D721Med (cell line): Measurements from ENCODE around the gene TNFRSF21.

ENCODE experiments used
- DNase-seq: peaks from one replicate; pipeline ENCODE4 v3.0.0; 2011; ENCODE audit warnings: low spot score; ENCODE audit not compliant: insufficient read length
- FAIRE-seq: peaks from 2 replicates; lab custom pipeline; 2011; peaks lifted over from hg19 to GRCh38; lab: Jason Lieb, UNC
- CTCF ChIP-seq: IDR thresholded peaks from 2 replicates; pipeline ENCODE4 v1.5.1; 2012; ENCODE audit warnings: mild to moderate bottlenecking, control low read depth; ENCODE audit not compliant: insufficient read depth; ENCODE audit errors: missing control alignments

The TNFRSF21 gene

GRCh38 chr6:47301441-47301840, 8.3 kb downstream of the TNFRSF21 start:
- TF ChIP-seq CTCF: no peak
- no peak for FAIRE-seq
- no peak for DNase-seq

- TF ChIP-seq CTCF: no peak
- no peak for FAIRE-seq
- DNase-seq: no peak
These were observed 9.3 kb downstream of the TNFRSF21 start for GRCh38 chr6:47300417-47300816.

GRCh38 chr6:47299965-47300364, 9.7 kb downstream of the TNFRSF21 start:
- no peak for TF ChIP-seq CTCF
- FAIRE-seq (no peak), DNase-seq (no peak)

GRCh38 chr6:47298475-47298874, 11.2 kb downstream of the TNFRSF21 start:
- no peak for DNase-seq
- no peak for FAIRE-seq
- no peak for TF ChIP-seq CTCF

GRCh38 chr6:47294990-47295389, 14.7 kb downstream of the TNFRSF21 start:
- TF ChIP-seq CTCF: no peak
- DNase-seq (no peak), FAIRE-seq (no peak)

GRCh38 chr6:47292944-47293343, 16.8 kb downstream of the TNFRSF21 start:
- DNase-seq (no peak), FAIRE-seq (no peak)
- TF ChIP-seq CTCF: no peak

- DNase-seq (no peak), FAIRE-seq (no peak)
- TF ChIP-seq CTCF: no peak
These were observed 17.7 kb downstream of the TNFRSF21 start for GRCh38 chr6:47292027-47292426.
